IPS DF 6.9 (cell line): ENCODE data around the gene NOL3.

Experiments used
- DNase-seq: peaks from one replicate; pipeline ENCODE4 v3.0.0-alpha.2; 2013; ENCODE audit warnings: low read depth, low spot score
- H3K27ac ChIP-seq: one replicate; pipeline ENCODE4 v1.5.1; 2013; ENCODE audit warnings: low read length, control low read depth
- H3K27me3 ChIP-seq: 2 replicates; pipeline ENCODE4 v1.6.1; 2013; ENCODE audit warnings: mild to moderate bottlenecking, low read length; ENCODE audit not compliant: control insufficient read depth, insufficient read depth
- H3K36me3 ChIP-seq: 2 replicates; pipeline ENCODE4 v1.6.1; 2013; ENCODE audit warnings: low read length; ENCODE audit not compliant: control insufficient read depth, insufficient read depth
- H3K4me1 ChIP-seq: 2 replicates; pipeline ENCODE4 v1.6.1; 2013; ENCODE audit warnings: low read length; ENCODE audit not compliant: control insufficient read depth, insufficient read depth
- H3K4me3 ChIP-seq: 2 replicates; pipeline ENCODE4 v1.5.1; 2013; ENCODE audit warnings: mild to moderate bottlenecking, low read length
- H3K9me3 ChIP-seq: 2 replicates; pipeline ENCODE4 v1.6.1; 2013; ENCODE audit warnings: low read length, inconsistent platforms; ENCODE audit not compliant: control insufficient read depth, insufficient read depth
- WGBS: extraction: QIAGEN DNeasy Blood & Tissue Kit; methylation state at CpG from one replicate; pipeline ENCODE4 v1.1.7; 2013; ENCODE audit warnings: mixed read lengths, missing lambda C conversion rate; ENCODE audit not compliant: insufficient read length, insufficient coverage; 5-methylcytosine and 5-hydroxymethylcytosine counted together

NOL3 gene

DNA sequence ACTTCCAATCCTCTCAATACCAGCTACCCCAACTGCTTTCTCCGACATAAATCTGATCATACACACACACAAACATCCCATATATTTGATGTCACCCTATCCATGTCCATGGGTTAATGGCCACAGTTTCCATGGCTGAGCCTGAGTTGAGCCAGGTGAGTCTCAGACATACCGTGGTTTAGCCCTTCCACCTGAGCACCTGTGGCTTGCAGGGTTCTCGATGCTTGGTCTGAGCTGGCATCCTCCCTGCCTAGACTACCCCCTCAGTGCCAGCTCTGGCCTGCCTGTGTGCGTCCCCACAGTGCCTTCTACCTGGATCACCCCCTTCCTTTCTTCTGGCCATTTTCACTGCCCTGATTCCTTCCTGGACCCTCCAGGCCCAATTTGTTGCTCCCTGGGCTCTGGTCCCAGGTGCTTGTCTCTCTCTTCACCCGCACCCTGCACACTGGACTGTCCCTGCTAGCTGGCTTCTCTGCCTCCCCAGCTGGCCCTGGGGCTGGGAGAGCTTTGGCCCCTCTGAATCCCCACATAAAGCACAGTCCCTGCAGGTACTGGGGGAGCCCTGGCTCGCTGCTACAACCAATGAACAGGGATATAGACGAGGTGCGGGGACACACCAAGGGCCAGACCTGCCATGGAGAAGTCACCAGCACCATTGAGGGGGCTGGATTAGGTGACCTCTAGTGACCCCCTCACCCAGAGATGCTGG, 35.9 kb downstream of the NOL3 start:
- WGBS: no CpG with 5 or more reads among the region's 8 CpGs
- H3K27ac ChIP-seq: no peak overlapping the region
- peaks cover 4% of the 10 kb centered on the region; the same call in 1 of the 2 replicates for H3K4me1 ChIP-seq
- peaks cover 6% of the 10 kb centered on the region; the same call in 1 of the 2 replicates for H3K36me3 ChIP-seq
- H3K9me3 ChIP-seq: no peaks in the 10 kb centered on the region
- H3K27me3 ChIP-seq: no peaks in the 10 kb centered on the region
- no peak for DNase-seq
- no peak overlapping the region for H3K4me3 ChIP-seq

GRCh38 chr16:67206838-67207248, 36.5 kb downstream of the NOL3 start:
- no peaks in the 10 kb centered on the region for H3K9me3 ChIP-seq
- H3K4me3 ChIP-seq: no peak overlapping the region
- H3K27me3 ChIP-seq: no peaks in the 10 kb centered on the region
- peaks cover 6% of the 10 kb centered on the region; the same call in 1 of the 2 replicates for H3K36me3 ChIP-seq
- WGBS: no CpG with 5 or more reads among the region's 3 CpGs
- DNase-seq: no peak
- peaks cover 4% of the 10 kb centered on the region; the same call in 1 of the 2 replicates for H3K4me1 ChIP-seq
- no peak overlapping the region for H3K27ac ChIP-seq

DNA sequence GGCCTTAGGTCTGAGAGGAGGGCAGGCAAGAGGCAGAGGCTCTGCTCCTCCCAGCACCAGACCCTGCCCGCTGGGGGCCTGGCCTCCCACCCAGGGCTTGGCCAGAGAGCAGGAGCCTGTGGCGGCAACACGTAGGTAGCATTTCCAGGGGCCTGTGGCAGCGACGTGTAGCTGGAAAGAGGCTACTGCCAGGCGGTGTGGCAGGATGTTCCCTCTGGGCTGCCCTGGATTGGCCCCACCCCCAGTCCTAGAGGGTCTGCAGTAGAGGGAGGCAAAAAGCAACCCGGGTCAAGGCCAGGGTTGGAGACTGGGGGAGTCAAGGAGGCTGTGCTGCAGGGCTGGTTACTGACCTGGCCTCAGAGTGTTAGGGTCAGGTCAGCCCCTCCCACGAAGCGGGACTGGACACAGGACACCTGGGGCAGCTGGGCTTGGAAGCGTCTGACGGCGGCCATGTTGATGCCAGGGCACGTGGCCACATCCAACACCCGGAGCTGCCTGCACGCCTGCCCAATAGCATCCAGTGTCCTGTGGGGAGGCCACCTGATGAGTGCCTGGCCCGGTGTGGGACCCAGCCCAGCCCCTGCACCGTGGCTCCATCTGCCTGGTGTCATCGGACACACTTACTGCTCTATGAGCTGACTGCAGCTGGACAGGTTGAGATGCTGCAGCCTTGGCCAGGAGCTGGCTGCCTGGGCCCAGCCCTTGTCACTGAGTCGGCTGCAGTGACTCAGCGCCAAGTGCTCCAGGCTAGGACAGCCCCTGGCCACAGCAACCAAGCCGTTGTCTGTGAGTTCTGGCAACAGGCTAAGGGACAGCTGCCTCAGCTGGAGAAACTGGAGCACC, 37.1 kb downstream of the NOL3 start:
- no CpG with 5 or more reads among the region's 21 CpGs for WGBS
- peaks cover 4% of the 10 kb centered on the region; the same call in 1 of the 2 replicates for H3K4me1 ChIP-seq
- no peak overlapping the region for H3K27ac ChIP-seq
- no peaks in the 10 kb centered on the region for H3K27me3 ChIP-seq
- no peaks in the 10 kb centered on the region for H3K9me3 ChIP-seq
- peaks cover 6% of the 10 kb centered on the region; the same call in 1 of the 2 replicates for H3K36me3 ChIP-seq
- DNase-seq: no peak
- no peak overlapping the region for H3K4me3 ChIP-seq

DNA sequence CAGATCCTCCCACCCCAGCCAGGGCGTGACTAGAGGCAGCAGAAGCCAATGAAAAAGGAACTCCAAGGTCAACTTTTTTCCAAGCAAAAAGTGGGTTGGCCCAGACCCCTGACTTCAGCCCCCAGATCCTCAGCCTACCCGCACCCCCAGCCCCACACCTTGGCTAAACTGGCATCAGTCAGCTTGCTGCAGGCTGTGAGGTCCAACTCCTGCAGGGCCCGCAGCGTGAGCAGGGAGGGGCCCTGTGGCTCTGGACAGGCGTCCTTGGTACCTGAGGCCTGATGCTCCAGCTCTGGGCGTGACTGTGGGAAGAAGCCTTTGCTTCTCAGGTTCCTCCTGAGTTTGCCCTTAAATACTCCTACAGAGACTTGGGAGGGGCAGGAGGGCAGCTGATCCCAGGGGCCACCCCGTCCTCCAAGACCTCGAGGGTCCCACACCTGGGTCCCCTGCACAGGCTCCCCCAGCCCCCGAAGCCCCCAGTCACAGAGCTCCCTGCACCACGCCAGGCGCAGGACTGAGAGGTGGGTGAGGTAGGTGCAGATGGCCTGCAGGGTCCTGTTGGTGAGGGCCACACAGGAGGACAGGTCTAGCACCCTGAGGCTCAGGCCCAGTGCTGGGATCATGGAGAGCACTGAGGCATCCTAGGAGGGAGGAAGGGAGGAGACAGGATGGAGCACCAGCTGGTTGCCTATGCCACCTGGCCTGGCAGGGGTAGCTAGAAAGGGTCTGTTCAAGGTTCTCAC, 38.0 kb downstream of the NOL3 start:
- Histone ChIP-seq H3K27ac (no peak overlapping the region), H3K36me3 (peaks cover 2% of the 10 kb centered on the region; the same call in 1 of the 2 replicates), H3K4me3 (no peak overlapping the region), H3K27me3 (no peaks in the 10 kb centered on the region), H3K9me3 (no peaks in the 10 kb centered on the region), H3K4me1 (peaks cover 4% of the 10 kb centered on the region; the same call in 1 of the 2 replicates)
- no CpG with 5 or more reads among the region's 11 CpGs for WGBS
- DNase-seq: no peak

DNA sequence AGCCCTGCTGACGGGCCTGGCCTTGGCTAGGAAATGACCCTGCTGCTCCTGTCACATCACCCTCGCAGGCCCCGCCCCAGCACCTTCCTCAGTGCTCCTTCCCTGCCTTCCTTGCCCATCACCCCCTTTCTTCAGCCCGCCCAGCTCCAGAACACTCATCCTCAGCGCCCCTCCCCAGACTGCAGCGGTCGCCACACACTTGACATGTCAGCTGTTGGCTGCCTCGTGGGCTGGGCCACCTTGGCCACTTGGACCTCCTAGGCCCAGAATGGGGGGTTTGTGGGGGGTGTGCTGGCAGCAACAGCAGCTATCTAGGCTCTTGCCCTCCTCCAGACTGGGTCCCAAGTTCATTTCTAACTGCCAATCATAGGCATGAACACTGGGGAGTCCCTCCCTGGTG, 39.2 kb downstream of the NOL3 start:
- no peak for DNase-seq
- H3K4me3 ChIP-seq: no peak overlapping the region
- no CpG with 5 or more reads among the region's 8 CpGs for WGBS
- no peaks in the 10 kb centered on the region for H3K27me3 ChIP-seq
- H3K4me1 ChIP-seq: peaks cover 4% of the 10 kb centered on the region; the same call in 1 of the 2 replicates
- H3K27ac ChIP-seq: no peak overlapping the region
- no peaks in the 10 kb centered on the region for H3K9me3 ChIP-seq
- H3K36me3 ChIP-seq: no peaks in the 10 kb centered on the region

GRCh38 chr16:67210069-67210937, 40.0 kb downstream of the NOL3 start:
- Histone ChIP-seq H3K36me3 (no peaks in the 10 kb centered on the region), H3K27ac (no peak overlapping the region), H3K9me3 (no peaks in the 10 kb centered on the region), H3K27me3 (no peaks in the 10 kb centered on the region), H3K4me3 (no peak overlapping the region), H3K4me1 (peaks cover 4% of the 10 kb centered on the region; the same call in 1 of the 2 replicates)
- no peak for DNase-seq
- no CpG with 5 or more reads among the region's 25 CpGs for WGBS

DNA sequence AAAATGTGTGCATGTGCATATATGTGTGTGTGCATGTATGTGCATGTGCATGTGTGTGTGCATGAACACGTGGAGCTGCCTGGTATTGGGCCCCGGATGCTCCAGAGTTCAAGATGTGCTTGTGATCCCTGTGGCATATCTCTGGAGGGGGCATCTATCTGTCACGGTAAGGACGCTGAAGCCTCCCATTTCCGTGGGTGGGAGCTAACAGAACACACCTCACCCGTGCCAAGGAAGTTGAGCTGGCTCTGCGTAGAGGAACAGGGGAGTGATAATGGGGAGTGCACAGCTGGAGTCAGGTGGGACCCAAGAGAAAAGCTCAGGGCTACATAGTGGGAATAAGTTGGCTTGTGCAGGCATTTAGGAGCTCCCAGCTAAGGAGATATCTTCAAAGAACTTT, 41.3 kb downstream of the NOL3 start:
- Histone ChIP-seq H3K9me3 (no peaks in the 10 kb centered on the region), H3K36me3 (no peaks in the 10 kb centered on the region), H3K4me3 (no peak overlapping the region), H3K27ac (no peak overlapping the region), H3K27me3 (no peaks in the 10 kb centered on the region), H3K4me1 (peaks cover 4% of the 10 kb centered on the region; the same call in 1 of the 2 replicates)
- no peak for DNase-seq
- WGBS: no CpG with 5 or more reads among the region's 7 CpGs

DNA sequence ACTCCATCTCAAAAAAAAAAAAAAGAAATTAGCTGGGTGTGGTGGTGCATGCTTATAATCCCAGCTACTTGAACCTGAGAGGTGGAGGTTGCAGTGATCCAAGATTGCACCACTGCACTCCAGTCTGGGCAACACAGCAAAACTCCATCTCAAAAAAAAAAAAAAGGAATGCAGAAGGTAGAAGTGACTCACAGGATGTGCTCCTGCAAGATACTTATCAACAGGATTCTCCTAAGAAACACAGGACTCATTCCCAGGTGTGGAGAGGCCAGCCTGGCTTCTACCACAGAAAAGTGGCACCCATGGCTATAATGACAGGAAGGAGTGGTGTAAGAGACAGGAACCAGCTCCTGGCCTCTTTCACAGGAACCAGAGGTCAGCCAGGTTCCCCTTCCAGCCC, 42.4 kb downstream of the NOL3 start:
- Histone ChIP-seq H3K27me3 (no peaks in the 10 kb centered on the region), H3K4me1 (no peaks in the 10 kb centered on the region), H3K4me3 (no peak overlapping the region), H3K27ac (no peak overlapping the region), H3K9me3 (no peaks in the 10 kb centered on the region), H3K36me3 (no peaks in the 10 kb centered on the region)
- DNase-seq: no peak

DNA sequence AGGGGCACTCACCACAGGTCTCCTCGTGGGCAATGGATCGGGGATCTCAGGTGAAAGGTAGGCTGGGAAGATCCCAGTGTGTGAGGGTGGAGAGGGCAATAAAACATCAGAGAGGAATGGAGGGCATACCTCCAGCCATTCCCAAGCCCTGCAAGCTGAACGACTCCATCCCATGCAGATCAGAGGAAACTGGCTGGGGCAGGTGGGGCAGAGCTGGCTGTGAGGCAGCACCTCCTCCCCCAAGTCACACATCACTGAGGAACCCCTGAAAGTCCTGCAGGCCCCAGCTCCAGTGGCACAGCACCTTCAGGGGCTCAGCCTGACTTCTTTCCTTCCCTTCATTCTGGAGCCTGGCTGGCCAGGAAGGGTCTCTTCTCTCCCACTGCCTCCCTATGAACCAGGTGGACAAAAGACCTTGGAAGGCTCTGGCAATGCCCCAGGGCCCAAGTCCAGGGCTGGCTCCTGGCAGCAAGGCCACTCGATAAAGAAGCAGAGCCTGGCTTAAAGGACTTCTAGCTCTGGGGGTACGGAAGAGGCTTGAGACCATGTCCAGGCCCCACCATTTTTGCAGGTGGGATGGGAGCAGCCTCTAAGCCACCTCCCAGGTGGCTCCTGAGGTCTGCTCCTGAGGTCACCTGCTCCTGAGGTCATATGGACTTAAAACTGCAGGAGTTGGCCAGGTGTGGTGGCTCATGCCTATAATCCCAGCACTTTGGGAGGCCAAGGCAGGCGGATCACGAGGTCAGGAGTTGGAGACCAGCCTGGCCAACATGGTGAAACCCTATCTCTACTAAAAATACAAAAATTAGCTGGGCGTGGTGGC, 43.1 kb downstream of the NOL3 start:
- H3K27ac ChIP-seq: no peak overlapping the region
- H3K4me1 ChIP-seq: no peaks in the 10 kb centered on the region
- no CpG with 5 or more reads among the region's 8 CpGs for WGBS
- no peak overlapping the region for H3K4me3 ChIP-seq
- H3K36me3 ChIP-seq: no peaks in the 10 kb centered on the region
- H3K27me3 ChIP-seq: no peaks in the 10 kb centered on the region
- H3K9me3 ChIP-seq: no peaks in the 10 kb centered on the region
- DNase-seq: no peak
